Upper lobe of left lung (tissue), 4 donors: ENCODE results near the gene YAP1.

Experiments used
- POLR2A ChIP-seq, 4 donors: fragments of 450-650 bp; IDR thresholded peaks; one replicate each; pipeline ENCODE4 v1.5.1; 2016 to 2017; ENCODE audit warnings: antibody characterized with exemption in 4 of 4, mild to moderate bottlenecking in 2 of 4
- POLR2AphosphoS5 ChIP-seq, 2 donors: sonication (generic); formaldehyde crosslinking; IDR thresholded peaks; one replicate each; pipeline ENCODE4 v1.5.1; 2017; ENCODE audit warnings: antibody characterized with exemption in 2 of 2
- TF ChIP-seq, protein P1 (sequence below), 6 experiments: fragments of 450-650 bp in 4 of 6; fragments of 200-600 bp in 2 of 6; sonication (generic) in 2 of 6; IDR thresholded peaks; one replicate each; pipeline ENCODE4 v1.5.1; 2016 to 2019; ENCODE audit warnings: antibody characterized with exemption in 6 of 6

DNA sequence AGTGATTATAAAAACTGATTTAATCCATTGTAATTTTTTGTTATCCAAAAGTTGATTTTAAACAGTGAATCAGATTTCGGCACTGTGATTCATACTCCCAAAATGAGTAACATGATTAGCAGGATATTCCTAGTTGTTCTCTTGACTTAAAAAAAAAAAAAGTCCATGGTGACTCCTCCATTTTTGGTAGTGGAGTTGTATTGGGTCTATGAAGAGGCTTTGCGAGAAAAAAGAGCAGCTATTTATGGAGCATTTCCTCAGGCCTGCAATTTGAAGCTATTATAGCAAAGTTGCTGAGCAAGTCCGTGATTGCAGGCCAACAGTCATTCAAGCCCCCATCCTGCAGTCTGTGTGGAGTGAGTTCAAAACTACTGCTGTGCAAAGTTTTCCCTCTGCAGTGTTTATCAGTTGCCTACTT lies 28.8 kb downstream of the YAP1 start:
- TF ChIP-seq, protein P1, sequence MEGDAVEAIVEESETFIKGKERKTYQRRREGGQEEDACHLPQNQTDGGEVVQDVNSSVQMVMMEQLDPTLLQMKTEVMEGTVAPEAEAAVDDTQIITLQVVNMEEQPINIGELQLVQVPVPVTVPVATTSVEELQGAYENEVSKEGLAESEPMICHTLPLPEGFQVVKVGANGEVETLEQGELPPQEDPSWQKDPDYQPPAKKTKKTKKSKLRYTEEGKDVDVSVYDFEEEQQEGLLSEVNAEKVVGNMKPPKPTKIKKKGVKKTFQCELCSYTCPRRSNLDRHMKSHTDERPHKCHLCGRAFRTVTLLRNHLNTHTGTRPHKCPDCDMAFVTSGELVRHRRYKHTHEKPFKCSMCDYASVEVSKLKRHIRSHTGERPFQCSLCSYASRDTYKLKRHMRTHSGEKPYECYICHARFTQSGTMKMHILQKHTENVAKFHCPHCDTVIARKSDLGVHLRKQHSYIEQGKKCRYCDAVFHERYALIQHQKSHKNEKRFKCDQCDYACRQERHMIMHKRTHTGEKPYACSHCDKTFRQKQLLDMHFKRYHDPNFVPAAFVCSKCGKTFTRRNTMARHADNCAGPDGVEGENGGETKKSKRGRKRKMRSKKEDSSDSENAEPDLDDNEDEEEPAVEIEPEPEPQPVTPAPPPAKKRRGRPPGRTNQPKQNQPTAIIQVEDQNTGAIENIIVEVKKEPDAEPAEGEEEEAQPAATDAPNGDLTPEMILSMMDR (IDR thresholded peaks at IDR 0.05) = no peak
- TF ChIP-seq POLR2A (IDR thresholded peaks at IDR 0.05) (no peak), POLR2AphosphoS5 (IDR thresholded peaks at IDR 0.05) (no peak)
